ENCODE results near the gene STK39.

DNA sequence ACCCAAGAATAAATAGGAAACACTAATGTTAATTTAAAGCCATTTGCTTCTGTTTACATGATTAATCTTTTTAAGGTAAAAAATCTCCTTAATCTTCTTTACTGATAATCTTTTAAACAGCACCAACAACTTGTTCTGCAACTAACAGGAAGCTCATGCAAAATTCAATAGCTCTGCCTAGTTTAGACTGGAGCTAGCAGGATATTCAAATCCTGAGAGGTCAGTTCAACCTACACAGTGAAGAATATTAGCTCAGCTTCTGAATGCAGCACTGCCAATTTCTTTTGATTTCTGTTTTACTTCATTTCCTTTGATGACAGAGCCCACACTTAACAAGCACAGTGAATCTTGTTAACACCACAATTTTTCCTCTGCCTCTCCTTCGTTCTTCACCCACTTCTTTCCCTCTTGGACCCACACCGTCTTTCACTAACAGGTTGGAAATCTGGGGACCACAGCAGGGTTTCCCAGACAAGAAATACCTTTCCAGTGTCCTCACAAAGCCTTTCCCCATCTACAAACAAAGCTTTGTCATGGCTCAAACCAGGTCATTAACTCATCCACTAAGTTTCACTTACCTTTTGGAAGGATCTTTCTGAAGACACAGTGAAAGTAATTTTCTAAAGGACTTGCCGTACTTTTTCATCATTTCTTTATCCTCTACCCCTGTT lies 109.8 kb downstream of the STK39 start:
- TF ChIP-seq EZH2phosphoT487 (IDR thresholded peaks at IDR 0.05; ENCODE audit: insufficient read depth, low read depth) = no peak
- TF ChIP-seq EZH2 (IDR thresholded peaks at IDR 0.05; ENCODE audit: insufficient read depth, poor library complexity, severe bottlenecking) = no peak

Data from GM23248 (cell line).